GM19193 (cell line): ENCODE data around the gene CHKA.

Source experiments
- POLR2A ChIP-seq: IDR thresholded peaks from 4 replicates; pipeline ENCODE4 v1.6.1; 2011; ENCODE audit not compliant: insufficient read depth, insufficient read length; ENCODE audit errors: extremely low read depth

The CHKA gene

DNA sequence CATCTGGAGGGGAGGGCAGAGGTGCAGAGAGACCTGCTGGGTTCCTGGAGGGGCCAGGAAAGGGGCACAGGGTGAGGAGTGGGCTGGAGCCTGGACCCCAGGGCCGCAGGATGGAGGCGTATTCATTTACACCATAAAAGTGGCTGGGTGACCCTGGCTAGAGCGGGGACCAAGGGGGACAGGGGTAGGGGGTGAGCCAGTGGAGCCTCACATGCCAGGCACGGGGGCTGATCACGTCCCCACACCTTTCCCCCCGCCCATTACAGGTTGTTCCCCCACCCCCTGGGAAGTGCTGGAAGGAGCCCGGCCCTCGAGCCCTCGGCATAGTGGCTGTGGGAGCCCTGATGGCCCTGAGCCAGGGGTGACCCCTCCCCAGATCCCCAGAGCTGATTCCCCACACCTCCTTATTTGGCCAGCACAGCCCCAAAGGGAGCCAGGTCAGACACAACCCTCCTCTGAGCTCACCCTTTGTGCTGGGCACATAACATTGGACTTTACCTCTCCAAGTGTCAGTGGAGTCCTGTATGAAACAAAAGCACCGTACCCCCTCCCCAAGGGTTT is 81.6 kb downstream of the CHKA start:
- no peak for TF ChIP-seq POLR2A

DNA sequence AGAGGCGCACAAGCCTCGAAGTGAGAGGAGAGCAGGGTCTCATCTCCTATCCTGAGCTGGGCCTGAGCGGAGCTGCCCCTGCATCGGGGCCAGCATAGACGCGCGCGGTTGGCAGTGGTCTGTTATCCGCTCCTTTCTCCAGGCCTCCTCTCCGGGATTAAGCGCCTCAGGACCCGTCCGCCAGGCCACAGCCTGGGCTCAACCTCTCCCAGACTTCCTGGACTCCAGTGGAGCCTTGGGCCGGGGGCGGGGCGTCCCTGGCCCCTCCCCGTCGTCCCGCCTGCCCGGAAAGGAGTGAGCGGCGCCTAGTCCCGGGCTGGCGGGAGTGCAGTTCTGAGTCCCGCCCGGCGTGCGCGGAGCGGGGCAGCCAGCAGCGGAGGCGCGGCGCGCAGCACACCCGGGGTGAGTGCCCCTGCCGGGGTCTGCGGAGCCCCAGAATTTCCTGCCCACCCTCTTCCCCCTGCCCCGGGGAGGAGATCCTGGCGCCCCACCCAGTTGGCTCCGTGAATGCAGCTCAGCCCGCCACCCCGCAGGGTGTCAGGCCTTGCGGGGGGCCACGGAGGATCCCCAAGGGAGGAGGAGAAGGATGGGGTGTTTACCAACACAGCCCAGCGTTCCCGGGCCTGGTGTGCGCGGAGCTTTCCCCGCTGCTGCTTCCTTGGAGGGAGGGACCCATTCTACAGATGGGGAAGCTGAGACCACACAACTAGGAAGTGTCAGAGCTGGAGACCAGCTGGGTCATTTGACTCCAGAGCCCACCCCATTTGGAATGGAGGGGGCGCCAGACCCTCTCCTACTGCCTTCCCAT is 82.3 kb downstream of the CHKA start, which contains the start of gene TCIRG1:
TCIRG1 (plus strand) TSS at position 308 of the 808 bp plus-strand sequence. CDS start 2,247 bp downstream, outside the sequence.
- TF ChIP-seq POLR2A = peak; percentile 89

DNA sequence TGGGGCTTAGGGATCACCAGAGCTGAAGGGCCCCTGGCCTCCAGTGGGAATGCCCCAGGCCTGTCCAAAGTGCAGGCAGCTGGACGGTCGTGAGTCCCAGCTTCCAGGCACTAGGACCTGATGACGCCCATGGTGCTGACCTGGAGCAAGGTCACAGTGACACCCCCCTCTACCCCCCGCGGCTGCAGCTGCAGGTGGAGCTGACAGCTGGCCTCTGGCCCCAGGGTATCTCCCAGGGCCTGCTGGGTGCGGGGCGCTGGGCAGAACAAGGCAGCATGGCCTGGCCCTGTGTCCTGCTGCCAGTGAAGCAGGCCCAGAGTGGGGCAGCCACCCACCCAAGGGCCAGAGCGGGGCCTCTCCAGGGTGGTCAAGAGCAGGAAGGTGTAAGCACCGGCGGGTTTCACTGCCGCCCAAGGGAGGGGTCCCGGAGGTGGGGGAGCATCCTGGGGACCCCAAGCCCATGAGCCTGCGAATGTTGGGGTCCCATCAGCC is 82.9 kb downstream of the CHKA start:
- TF ChIP-seq POLR2A = no peak

DNA sequence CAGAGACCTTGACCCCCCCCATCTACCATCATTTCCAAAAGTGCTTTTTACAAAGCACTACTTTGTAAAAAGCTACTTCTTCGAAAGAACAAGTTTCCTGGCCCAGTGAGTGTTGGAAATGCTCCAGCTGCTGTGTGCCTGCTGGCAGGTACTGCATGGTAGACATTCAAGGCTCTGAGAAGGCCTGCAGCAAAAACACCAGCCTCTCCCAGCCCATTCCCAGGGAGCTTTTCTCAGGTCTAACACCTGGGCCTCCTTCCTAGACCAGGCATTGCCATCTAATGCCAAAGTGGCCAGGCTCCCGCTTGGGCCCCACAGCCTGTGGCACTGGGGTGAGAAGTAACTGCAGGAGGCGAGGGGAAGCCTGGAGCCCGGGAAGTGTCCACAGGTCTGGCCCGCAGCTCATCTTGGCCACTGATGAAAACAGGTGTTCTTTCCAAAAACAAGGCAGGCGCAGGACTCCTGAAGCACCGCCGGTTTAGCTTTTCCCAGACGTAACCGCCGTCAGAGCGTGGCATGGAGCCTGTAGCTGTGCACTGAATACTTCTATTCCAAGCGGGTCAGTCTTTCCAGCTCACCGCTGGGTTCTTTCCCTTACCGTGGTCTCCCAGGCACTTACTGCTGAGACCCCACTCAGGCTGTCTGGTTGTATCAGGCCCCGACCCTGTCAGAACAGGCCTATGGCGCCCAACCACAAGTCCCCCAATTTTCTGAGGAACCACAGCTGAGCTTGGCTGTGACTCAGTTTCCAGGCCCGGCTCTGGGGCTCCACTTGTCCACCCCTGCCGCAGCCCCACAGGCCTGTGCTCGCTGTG is 83.6 kb downstream of the CHKA start:
- TF ChIP-seq POLR2A = no peak

DNA sequence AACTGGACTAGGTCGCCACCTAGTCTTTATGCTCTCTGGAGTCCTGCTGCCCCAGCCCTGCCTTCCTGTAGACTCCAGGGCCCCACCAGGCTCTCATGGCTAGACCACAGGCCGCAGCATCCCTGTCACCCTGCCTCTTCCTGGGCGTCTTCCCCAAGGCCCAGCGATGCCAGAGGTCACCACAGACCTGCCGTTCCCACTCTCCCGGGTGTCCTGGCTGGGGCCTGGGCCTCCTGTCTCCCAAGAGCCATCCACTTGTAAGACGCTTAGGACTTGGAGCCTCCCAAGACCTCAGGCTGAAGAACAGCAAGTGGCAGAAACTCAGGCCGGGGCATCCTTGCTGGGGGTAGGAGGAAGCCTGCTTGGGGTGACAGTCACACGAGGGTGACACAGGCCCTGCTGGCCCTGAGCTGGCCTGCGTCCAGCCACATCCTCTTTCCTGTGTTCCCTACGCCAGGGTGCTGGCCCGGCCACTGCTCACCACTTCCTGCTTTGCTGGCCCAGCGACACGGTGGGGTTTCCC is 84.4 kb downstream of the CHKA start:
- peak; percentile 6 for TF ChIP-seq POLR2A

DNA sequence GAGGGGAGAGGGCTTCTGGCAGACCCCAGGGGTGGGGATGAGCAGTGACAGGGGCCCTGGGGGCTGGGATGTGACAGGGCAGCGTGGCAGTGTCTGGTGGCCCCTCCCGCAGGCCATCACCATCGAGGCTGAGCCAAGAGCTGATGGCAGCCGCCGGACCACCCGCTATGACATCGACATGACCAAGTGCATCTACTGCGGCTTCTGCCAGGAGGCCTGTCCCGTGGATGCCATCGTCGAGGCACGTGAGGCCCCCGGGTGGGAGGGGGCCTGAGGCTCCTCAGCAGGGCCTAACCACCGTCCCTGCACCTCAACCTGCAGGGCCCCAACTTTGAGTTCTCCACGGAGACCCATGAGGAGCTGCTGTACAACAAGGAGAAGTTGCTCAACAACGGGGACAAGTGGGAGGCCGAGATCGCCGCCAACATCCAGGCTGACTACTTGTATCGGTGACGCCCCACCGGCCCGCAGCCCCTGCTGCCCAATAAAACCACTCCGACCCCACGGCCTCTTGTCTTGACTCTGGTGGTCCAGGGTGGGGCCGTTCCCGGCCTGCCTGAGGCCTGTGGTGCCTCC is 85.0 kb downstream of the CHKA start:
- TF ChIP-seq POLR2A = peak; percentile 0

DNA sequence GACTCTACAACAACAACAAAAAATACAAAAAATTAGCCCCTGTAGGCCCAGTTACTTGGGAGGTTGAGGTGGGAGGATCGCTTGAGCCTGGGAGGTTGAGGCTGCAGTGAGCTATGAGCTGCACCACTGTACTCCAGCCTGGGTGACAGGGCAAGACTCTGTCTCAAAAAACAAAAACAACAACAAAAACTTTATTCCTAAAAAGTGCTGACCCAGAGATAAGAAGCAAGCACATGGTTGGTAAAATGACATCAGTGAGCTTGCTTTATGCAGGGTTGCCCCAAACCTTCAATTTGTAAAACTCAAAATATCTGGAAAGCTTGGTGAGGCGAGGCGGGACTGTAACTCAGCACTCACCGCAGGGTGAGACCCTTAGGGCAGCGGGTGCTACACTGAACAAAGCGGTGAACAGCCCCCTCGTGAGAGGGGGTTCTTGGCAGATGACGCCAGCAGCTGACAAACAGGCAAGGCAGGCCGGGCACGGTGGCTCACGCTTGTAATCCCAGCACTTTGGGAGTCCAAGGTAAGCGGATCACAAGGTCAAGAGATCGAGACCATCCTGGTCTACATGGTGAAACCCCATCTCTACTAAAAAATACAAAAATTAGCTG is 85.8 kb downstream of the CHKA start:
- TF ChIP-seq POLR2A = no peak

DNA sequence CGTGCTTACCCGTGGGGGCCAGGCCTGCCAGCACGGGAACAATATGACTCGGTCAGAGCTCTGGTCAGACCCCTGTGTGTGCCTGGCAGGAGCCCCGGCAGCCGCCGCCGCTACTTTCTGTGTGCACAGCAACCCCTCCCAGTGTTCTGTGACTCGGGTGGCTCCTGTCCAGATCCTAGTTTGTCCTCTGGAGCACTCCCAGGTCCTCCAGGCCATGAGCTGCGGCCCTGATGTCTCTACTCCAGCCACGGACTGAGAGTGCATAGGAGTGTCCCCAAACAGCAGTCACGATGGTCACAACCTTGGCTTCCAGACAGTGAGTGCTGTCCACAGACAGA is 87.5 kb downstream of the CHKA start:
- TF ChIP-seq POLR2A = no peak

DNA sequence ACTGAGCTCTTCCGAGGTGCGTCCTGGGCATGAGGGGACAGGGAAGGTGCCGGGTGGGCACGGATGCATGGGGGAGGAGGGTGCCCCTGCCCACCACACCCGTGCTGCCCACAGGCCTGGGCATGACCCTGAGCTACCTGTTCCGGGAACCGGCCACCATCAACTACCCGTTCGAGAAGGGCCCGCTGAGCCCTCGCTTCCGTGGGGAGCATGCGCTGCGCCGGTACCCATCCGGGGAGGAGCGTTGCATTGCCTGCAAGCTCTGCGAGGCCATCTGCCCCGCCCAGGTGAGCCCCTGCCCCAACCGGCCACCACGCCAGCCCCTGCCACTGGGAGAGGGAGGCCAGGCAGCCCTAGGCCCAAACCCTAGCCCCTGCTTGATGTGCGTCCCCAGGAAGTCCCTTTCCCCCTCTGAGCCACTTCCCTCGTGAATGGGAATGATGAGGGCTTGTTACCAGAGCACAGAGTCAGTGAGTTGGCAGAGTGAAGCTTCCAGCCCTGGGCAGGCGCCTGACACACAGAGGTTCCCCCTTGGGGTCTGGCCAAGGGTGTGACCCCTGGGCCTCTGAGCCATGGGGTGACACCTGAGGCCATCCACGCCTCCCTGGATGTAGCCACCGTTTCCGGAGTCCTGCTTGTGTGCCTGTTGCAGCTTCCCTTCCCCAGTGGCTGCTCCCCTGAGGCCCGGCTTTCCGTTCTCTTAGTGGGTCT is 88.0 kb downstream of the CHKA start:
- TF ChIP-seq POLR2A = no peak

DNA sequence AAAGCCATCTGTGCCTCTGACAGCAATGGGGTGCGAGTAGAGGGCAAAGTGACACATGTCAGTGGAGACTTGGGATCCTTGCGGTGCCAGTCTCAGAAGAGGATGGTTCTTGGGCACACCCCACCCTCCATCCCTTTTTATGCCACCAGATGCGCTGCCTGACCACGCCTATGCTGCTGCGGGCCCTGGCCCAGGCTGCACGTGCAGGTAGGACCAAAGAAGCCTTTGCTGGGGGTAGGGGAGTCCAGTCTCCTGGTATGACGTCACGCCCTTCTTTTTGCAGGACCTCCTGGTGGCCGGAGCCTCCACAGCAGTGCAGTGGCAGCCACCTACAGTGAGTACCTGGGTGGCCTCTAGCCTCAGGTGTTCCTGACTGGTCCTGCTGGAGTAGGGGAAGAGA is 89.2 kb downstream of the CHKA start:
- TF ChIP-seq POLR2A = no peak

DNA sequence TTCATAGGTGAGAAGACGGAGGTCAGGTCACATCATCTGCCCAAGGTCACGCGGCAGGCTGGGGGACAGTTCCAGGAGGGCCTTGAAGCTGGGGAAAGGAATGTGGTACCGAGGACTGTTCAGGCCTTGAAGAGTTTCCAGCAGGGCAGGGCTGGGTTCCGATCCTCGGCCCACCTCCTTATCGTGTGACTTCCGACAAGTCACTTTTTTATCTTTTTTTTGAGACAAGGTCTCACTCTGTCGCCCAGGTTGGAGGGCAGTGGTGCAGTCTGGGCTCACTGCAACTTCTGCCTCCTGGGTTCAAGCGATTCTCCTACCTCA is 90.1 kb downstream of the CHKA start:
- no peak for TF ChIP-seq POLR2A

DNA sequence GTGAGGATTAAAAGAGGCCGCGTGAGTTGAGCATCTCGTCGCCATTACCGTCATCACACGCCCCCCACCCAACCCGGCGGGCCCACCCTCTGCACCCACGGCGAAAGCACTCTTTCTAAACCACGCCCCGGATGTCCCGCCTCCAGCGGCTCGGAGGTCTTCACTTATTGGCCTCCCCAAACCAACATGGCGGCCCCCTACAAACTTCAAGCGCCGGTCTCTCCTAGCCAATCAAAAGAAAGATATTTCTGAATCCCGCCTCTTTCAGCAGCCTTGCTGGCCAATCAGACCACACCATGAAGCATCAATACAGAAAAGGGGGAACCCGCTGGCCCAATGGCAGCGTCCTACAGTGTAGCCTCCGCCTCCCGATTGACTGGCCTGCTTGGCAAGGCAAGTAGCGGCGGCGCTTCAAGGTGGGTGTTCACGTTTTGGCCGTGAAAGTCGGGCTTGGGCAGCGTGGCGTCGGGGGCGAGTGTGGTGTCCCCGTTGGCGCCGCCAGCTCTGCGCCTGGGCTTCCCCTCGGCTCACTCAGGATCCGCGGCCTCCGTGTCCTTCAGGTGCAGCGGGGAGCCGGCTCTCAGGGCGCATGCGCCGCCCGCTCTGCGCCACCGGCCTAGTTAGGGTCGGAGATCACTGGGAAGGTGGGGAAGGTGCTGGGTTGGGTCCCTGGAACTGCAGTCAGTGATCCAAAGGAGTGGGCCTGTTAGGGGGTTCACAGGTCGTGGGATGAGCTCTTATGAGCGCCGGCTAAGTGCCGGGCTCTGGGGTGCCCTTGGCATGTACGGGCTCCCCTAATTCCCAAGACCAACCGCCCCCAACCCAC is 90.7 kb downstream of the CHKA start, which contains the start of gene NDUFS8:
NDUFS8 (plus strand) TSS at position 364 of the 826 bp plus-strand sequence. CDS start 1,471 bp downstream, outside the sequence.
- TF ChIP-seq POLR2A = peak; percentile 79
